A549 (cell line): ENCODE data around the gene ZBTB1. TPM values are rescaled to one million over a fixed set of nuclear protein-coding genes. Genes with fewer than 3 reads are reported as not detected.
A peak's percentile ranks its signal among the peaks of the same experiment; 100 is the strongest.

Experiments used
- ATAC-seq, 2 experiments: fragments of 200-7000 bp in 1 of 2; fragments of >200 bp in 1 of 2; cut with Nextera tagmentation in 1 of 2; cut with Tn5 transposase in 1 of 2; 3 replicates each; pipeline versions ENCODE4 v1.8.0 to v1.9.1; 2018 to 2020; ENCODE audit warnings: mild to moderate bottlenecking in 1 of 2, moderate library complexity in 1 of 2
- CTCF ChIA-PET: fragments of 300-600 bp; sonication (Branson Sonifier 250); formaldehyde crosslinking; extraction: SDS; loops from one replicate; lab custom pipeline; 2021; ENCODE audit warnings: antibody characterized with exemption, inconsistent platforms; lab: Yijun Ruan, JAX
- POLR2A ChIA-PET: fragments of 350-600 bp; formaldehyde crosslinking; extraction: SDS; loops from one replicate; lab custom pipeline; 2021; ENCODE audit warnings: antibody characterized with exemption, inconsistent platforms; lab: Yijun Ruan, JAX
- DNase-seq, 2 experiments: peaks; one replicate each; pipeline versions ENCODE4 v3.0.0 to v3.0.0-alpha.2; 2011 to 2016; ENCODE audit warnings: low read depth in 1 of 2, low spot score in 1 of 2
- FAIRE-seq: peaks from 2 replicates; lab custom pipeline; 2011; peaks lifted over from hg19 to GRCh38; lab: Jason Lieb, UNC
- H3K27ac ChIP-seq, 2 experiments: fragments of >200 bp; sonication (Bioruptor Twin); formaldehyde crosslinking; 3 replicates each; pipeline ENCODE4 v1.5.1; 2016 to 2017
- H3K4me1 ChIP-seq: fragments of >200 bp; sonication (Bioruptor Twin); formaldehyde crosslinking; 3 replicates; pipeline ENCODE4 v1.6.1; 2016
- H3K4me2 ChIP-seq: fragments of >200 bp; sonication (Bioruptor Twin); formaldehyde crosslinking; 3 replicates; pipeline ENCODE4 v1.6.1; 2016
- H3K4me3 ChIP-seq: fragments of >200 bp; sonication (Bioruptor Twin); formaldehyde crosslinking; 3 replicates; pipeline ENCODE4 v1.5.1; 2016
- H3K9me3 ChIP-seq: fragments of >200 bp; sonication (Bioruptor Twin); formaldehyde crosslinking; 3 replicates; pipeline ENCODE4 v1.6.1; 2016
- ATOH8 ChIP-seq: fragments of 250-450 bp; sonication (Bioruptor Pico); IDR thresholded peaks from 2 replicates; pipeline ENCODE4 v1.5.0; 2020; ENCODE audit warnings: low read depth, mild to moderate bottlenecking, moderate library complexity
- BCL3 ChIP-seq: fragments of >200 bp; sonication (Bioruptor Twin); formaldehyde crosslinking; IDR thresholded peaks from 3 replicates; pipeline ENCODE4 v1.6.1; 2016
- BHLHE40 ChIP-seq: IDR thresholded peaks from 2 replicates; pipeline ENCODE4 v1.6.1; 2012; ENCODE audit warnings: low read depth, low read length, inconsistent platforms
- CBX8 ChIP-seq: fragments of 200-600 bp; sonication (generic); IDR thresholded peaks from 2 replicates; pipeline ENCODE4 v1.6.1; 2016
- CEBPB ChIP-seq, 2 experiments: fragments of >200 bp in 1 of 2; sonication (Bioruptor Twin) in 1 of 2; formaldehyde crosslinking in 1 of 2; IDR thresholded peaks; 2 replicates each; pipeline ENCODE4 v1.6.1; 2012 to 2016
- CHD2 ChIP-seq: fragments of 150-350 bp; IDR thresholded peaks from 2 replicates; pipeline ENCODE4 v1.6.1; 2014; ENCODE audit warnings: low read length; ENCODE audit not compliant: partially characterized antibody
- CTCF ChIP-seq: fragments of >200 bp; sonication (Bioruptor Twin); formaldehyde crosslinking; IDR thresholded peaks from 3 replicates; pipeline ENCODE4 v1.5.1; 2016
- E2F6 ChIP-seq: IDR thresholded peaks from 2 replicates; pipeline ENCODE4 v1.6.1; 2012; ENCODE audit warnings: low read depth, borderline replicate concordance
- EHF ChIP-seq: fragments of 250-450 bp; sonication (Bioruptor Pico); IDR thresholded peaks from 2 replicates; pipeline ENCODE4 v1.5.0; 2020; ENCODE audit warnings: mild to moderate bottlenecking
- ELK1 ChIP-seq: fragments of 150-350 bp; IDR thresholded peaks from 2 replicates; pipeline ENCODE4 v1.6.1; 2014; ENCODE audit warnings: low read depth, mild to moderate bottlenecking, low read length
- FOSB ChIP-seq: fragments of 250-450 bp; sonication (Bioruptor Pico); IDR thresholded peaks from 2 replicates; pipeline ENCODE4 v1.5.0; 2020; ENCODE audit warnings: mild to moderate bottlenecking, moderate library complexity
- FOSL2 ChIP-seq, 2 experiments: fragments of 450-650 bp in 1 of 2; fragments of >200 bp in 1 of 2; sonication (Bioruptor Twin) in 1 of 2; formaldehyde crosslinking; IDR thresholded peaks; 2 replicates each; pipeline versions ENCODE4 v1.5.0 to v1.6.1; 2016 to 2020; ENCODE audit warnings: mild to moderate bottlenecking in 1 of 2, moderate library complexity in 1 of 2
- FOXS1 ChIP-seq: fragments of 250-450 bp; sonication (Bioruptor Pico); IDR thresholded peaks from 2 replicates; pipeline ENCODE4 v1.5.0; 2020; ENCODE audit warnings: mild to moderate bottlenecking, moderate library complexity
- HDAC2 ChIP-seq: fragments of 200-600 bp; sonication (generic); IDR thresholded peaks from 2 replicates; pipeline ENCODE4 v1.6.1; 2016
- HOXA7 ChIP-seq: fragments of 250-450 bp; sonication (Bioruptor Pico); IDR thresholded peaks from 2 replicates; pipeline ENCODE4 v1.5.0; 2020; ENCODE audit warnings: mild to moderate bottlenecking, moderate library complexity
- HOXB13 ChIP-seq: fragments of 250-450 bp; sonication (Bioruptor Pico); IDR thresholded peaks from 2 replicates; pipeline ENCODE4 v1.5.0; 2020; ENCODE audit warnings: low read depth, mild to moderate bottlenecking, moderate library complexity
- HOXB5 ChIP-seq: fragments of 250-450 bp; sonication (Bioruptor Pico); IDR thresholded peaks from 2 replicates; pipeline ENCODE4 v1.5.0; 2020; ENCODE audit warnings: mild to moderate bottlenecking, moderate library complexity
- JUN ChIP-seq, 2 experiments: fragments of >200 bp; sonication (Bioruptor Twin); formaldehyde crosslinking; IDR thresholded peaks; 2 replicates in 1 of 2; 3 replicates in 1 of 2; pipeline ENCODE4 v1.6.1; 2016 to 2017
- MAX ChIP-seq: IDR thresholded peaks from 2 replicates; pipeline ENCODE4 v1.6.1; 2012
- MYC ChIP-seq: IDR thresholded peaks from 2 replicates; pipeline ENCODE4 v1.6.1; 2012; ENCODE audit warnings: mild to moderate bottlenecking, inconsistent platforms, low read length, improper control_type of control experiment, borderline replicate concordance
- NR3C1 ChIP-seq: fragments of >200 bp; sonication (Bioruptor Twin); formaldehyde crosslinking; IDR thresholded peaks from 3 replicates; pipeline ENCODE4 v1.6.1; 2017
- PBX3 ChIP-seq: IDR thresholded peaks from 2 replicates; pipeline ENCODE4 v1.6.1; 2012
- PHF8 ChIP-seq: fragments of 200-600 bp; sonication (generic); IDR thresholded peaks from 2 replicates; pipeline ENCODE4 v1.6.1; 2016; ENCODE audit warnings: low read depth, mild to moderate bottlenecking, antibody characterized with exemption, moderate library complexity, borderline replicate concordance
- POLR2A ChIP-seq: IDR thresholded peaks from 2 replicates; pipeline ENCODE4 v1.6.1; 2012; ENCODE audit warnings: mild to moderate bottlenecking, low read length
- RAD21 ChIP-seq, 2 experiments: fragments of >200 bp in 1 of 2; sonication (Bioruptor Twin) in 1 of 2; formaldehyde crosslinking in 1 of 2; IDR thresholded peaks in 1 of 2; conservative IDR thresholded peaks in 1 of 2; 2 replicates in 1 of 2; 3 replicates in 1 of 2; pipeline ENCODE4 v1.6.1; 2012 to 2018; ENCODE audit warnings: inconsistent platforms in 1 of 2
- RARB ChIP-seq: fragments of 250-450 bp; sonication (Bioruptor Pico); IDR thresholded peaks from 2 replicates; pipeline ENCODE4 v1.8.0; 2021; ENCODE audit warnings: mild to moderate bottlenecking, moderate library complexity
- RFX5 ChIP-seq: fragments of 450-650 bp; IDR thresholded peaks from 2 replicates; pipeline ENCODE4 v1.7.1; 2014; ENCODE audit warnings: antibody characterized with exemption, mild to moderate bottlenecking, moderate library complexity
- SMC3 ChIP-seq: fragments of >200 bp; sonication (Bioruptor Twin); formaldehyde crosslinking; IDR thresholded peaks from 3 replicates; pipeline ENCODE4 v1.6.1; 2018; ENCODE audit warnings: inconsistent platforms
- TFCP2L1 ChIP-seq: fragments of 250-450 bp; sonication (Bioruptor Pico); IDR thresholded peaks from 2 replicates; pipeline ENCODE4 v1.5.0; 2021; ENCODE audit warnings: mild to moderate bottlenecking
- TP53 ChIP-seq: fragments of 250-450 bp; sonication (Bioruptor Pico); IDR thresholded peaks from 2 replicates; pipeline ENCODE4 v1.5.0; 2021; ENCODE audit warnings: mild to moderate bottlenecking, moderate library complexity
- ZFP36 ChIP-seq: fragments of 450-650 bp; IDR thresholded peaks from 2 replicates; pipeline ENCODE4 v1.6.1; 2014; ENCODE audit warnings: borderline replicate concordance; ENCODE audit not compliant: partially characterized antibody
- ZNF302 ChIP-seq: fragments of 250-450 bp; sonication (Bioruptor Pico); IDR thresholded peaks from 2 replicates; pipeline ENCODE4 v1.9.0; 2021; ENCODE audit warnings: inconsistent platforms, mild to moderate bottlenecking, moderate library complexity
- WGBS: methylation state at CpG from one replicate; pipeline ENCODE4 v1.1.6; 2017; ENCODE audit errors: missing lambda C conversion rate; 5-methylcytosine and 5-hydroxymethylcytosine counted together
- polyA plus RNA-seq, 4 experiments: library from polyadenylated mRNA; depleted of rRNA in 3 of 4; stranded (reverse); fragments of >200 nt; fragmentation: RNase III in 1 of 4; extraction: RNeasy Plus Mini Kit Qiagen cat#74134 plus additional on column Dnase treatment in 1 of 4; gene quantifications; 2 replicates in 3 of 4; 3 replicates in 1 of 4; pipeline ENCODE4 v1.2.3, GENCODE V29; 2011 to 2017

The ZBTB1 gene
- polyA plus RNA-seq, 2 of the 4 experiments (the other 2 are of a cell fraction) = 33.8 to 37.1 TPM

GRCh38 chr14:64540208-64541202, 35.9 kb downstream of the ZBTB1 start, which contains the start of gene HSPA2:
Gene HSPA2, plus strand, starts transcription at chr14:64540741. Its CDS starts 109 bp downstream, at chr14:64540850.
- H3K4me3 ChIP-seq = peak within 1 kb of the TSS; percentile 62
- peak; percentile 86 for FAIRE-seq
- CTCF ChIA-PET = interaction anchor here (0.6 to 12.4 kb wide), 43 partner anchors 8 to 453 kb away, joined by 3 to 182 read pairs (median 4); no protein-coding TSS in a partner anchor

More at GRCh38 chr14:64540208-64541202, 35.9 kb downstream of the ZBTB1 start, which contains the start of gene HSPA2:
- TF ChIP-seq HOXB5 (CRISPR knock-in tag) (peak; percentile 58; the same call in 1 of the 2 replicates), BHLHE40 (peak; percentile 67), HDAC2 (no peak), TFCP2L1 (CRISPR knock-in tag) (peak; percentile 77; the same call in 1 of the 2 replicates), FOSL2 (IDR thresholded peaks at IDR 0.05) (no peak), FOSL2 (CRISPR knock-in tag; IDR thresholded peaks at IDR 0.05) (0 out of 2 replicates have a peak, but pooled peaks have one; percentile 2), PBX3 (peak; percentile 99), BCL3 (peak; percentile 97), MAX (peak; percentile 67), RAD21 (conservative IDR thresholded peaks at IDR 0.05 in 1 of 2, IDR thresholded peaks at IDR 0.05 in 1 of 2) (peak; percentile 76 to 88), CHD2 (peak; percentile 9), ZFP36 (no peak), RARB (CRISPR knock-in tag) (0 out of 2 replicates have a peak, but pooled peaks have one; percentile 47), RFX5 (peak; percentile 52; the same call in 1 of the 2 replicates), FOXS1 (CRISPR knock-in tag) (0 out of 2 replicates have a peak, but pooled peaks have one; percentile 18), ZNF302 (no peak), NR3C1 (no peak), POLR2A (peak; percentile 100), ELK1 (no peak), E2F6 (peak; percentile 89), PHF8 (peak; percentile 94; the same call in 1 of the 2 replicates), FOSB (CRISPR knock-in tag) (0 out of 2 replicates have a peak, but pooled peaks have one; percentile 35), HOXA7 (CRISPR knock-in tag) (no peak), EHF (CRISPR knock-in tag) (no peak), CEBPB (IDR thresholded peaks at IDR 0.05) (no peak), MYC (peak; percentile 48; the same call in 1 of the 2 replicates), SMC3 (peak; percentile 93), HOXB13 (CRISPR knock-in tag) (peak; percentile 89; the same call in 1 of the 2 replicates), JUN (IDR thresholded peaks at IDR 0.05) (peak; percentile 85 to 90), CTCF (peak; percentile 80), CBX8 (no peak), ATOH8 (CRISPR knock-in tag) (peak; percentile 77; the same call in 1 of the 2 replicates), TP53 (CRISPR knock-in tag) (peak; percentile 49; the same call in 1 of the 2 replicates)
- TF ChIP-seq, all 56 proteins: peak for 23
- Histone ChIP-seq H3K4me2 (peak within 1 kb of the TSS; percentile 79), H3K9me3 (peaks cover 11% of the 10 kb centered on the region; the same call in 2 of the 3 replicates), H3K27ac (peak within 1 kb of the TSS; percentile 95 to 96), H3K4me1 (peaks cover 33% of the 10 kb centered on the region; the same call in 2 of the 3 replicates)
- 22% methylated on average over 33 of the region's 79 CpGs for WGBS
- POLR2A ChIA-PET = interaction anchor here (0.5 to 2.9 kb wide), 56 partner anchors 8 to 446 kb away, joined by 3 to 68 read pairs (median 6); partner anchors contain the start of genes FNTB, MTHFD1, PPP1R36 and SPTB
- peak; percentile 95 to 96 for ATAC-seq
- DNase-seq = peak; percentile 97 to 100
